Neutrophil (primary cell): Measurements from ENCODE around the gene GDPD4.

Source experiments
- H3K27ac ChIP-seq: fragments of 200-600 bp; sonication (generic); 2 replicates; pipeline ENCODE4 v1.5.1; 2016; ENCODE audit warnings: mild to moderate bottlenecking, moderate library complexity
- H3K27me3 ChIP-seq: fragments of 200-600 bp; sonication (generic); 2 replicates; pipeline ENCODE4 v1.6.0; 2016; ENCODE audit warnings: mild to moderate bottlenecking
- H3K36me3 ChIP-seq: fragments of 200-600 bp; sonication (generic); 2 replicates; pipeline ENCODE4 v1.5.1; 2017
- H3K4me1 ChIP-seq, 2 experiments: fragments of 200-600 bp in 1 of 2; sonication (generic) in 1 of 2; 1 replicate in 1 of 2; 2 replicates in 1 of 2; pipeline versions ENCODE4 v1.5.1 to v1.6.1; 2013 to 2016; ENCODE audit warnings: low read depth in 1 of 2, low read length in 1 of 2, mild to moderate bottlenecking in 1 of 2, moderate library complexity in 1 of 2; ENCODE audit not compliant: control insufficient read depth in 1 of 2, insufficient read depth in 1 of 2
- H3K4me3 ChIP-seq, 2 experiments: fragments of 200-600 bp in 1 of 2; sonication (generic) in 1 of 2; 1 replicate in 1 of 2; 2 replicates in 1 of 2; pipeline ENCODE4 v1.5.1; 2013 to 2016; ENCODE audit warnings: low read depth in 1 of 2, low read length in 1 of 2, mild to moderate bottlenecking in 1 of 2, moderate library complexity in 1 of 2
- H3K9me3 ChIP-seq: fragments of 200-600 bp; sonication (generic); 2 replicates; pipeline ENCODE4 v1.5.1; 2016
- CTCF ChIP-seq: fragments of 200-600 bp; sonication (generic); IDR thresholded peaks from 2 replicates; pipeline ENCODE4 v1.5.1; 2016; ENCODE audit warnings: antibody characterized with exemption

The GDPD4 gene

GRCh38 chr11:77320351-77320750 lies 18.9 kb upstream of the GDPD4 start:
- Histone ChIP-seq H3K9me3 (no peaks in the 10 kb centered on the region), H3K27me3 (no peaks in the 10 kb centered on the region), H3K27ac (peak overlapping the region; percentile 10), H3K4me1 (no peaks in the 10 kb centered on the region), H3K4me3 (no peak overlapping the region), H3K36me3 (peaks cover 52% of the 10 kb centered on the region)
- no peak for TF ChIP-seq CTCF

DNA sequence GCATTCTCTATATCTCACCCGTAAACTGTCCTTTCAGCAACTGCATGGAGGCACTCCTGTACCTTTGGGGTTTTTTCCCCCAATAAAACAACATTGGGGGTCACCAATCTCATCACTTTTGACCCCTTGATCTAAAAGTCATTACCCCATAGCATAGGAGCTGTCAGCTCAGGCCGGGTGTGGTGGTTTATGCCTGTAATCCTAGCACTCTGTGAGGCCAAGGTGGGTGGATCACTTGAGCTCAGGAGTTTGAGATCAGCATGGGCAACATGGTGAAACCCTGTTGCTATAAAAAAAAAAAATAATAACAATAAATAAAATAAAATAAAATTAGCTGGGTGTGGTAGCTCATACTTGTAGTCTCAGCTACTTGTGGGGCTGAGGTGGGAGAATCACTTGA lies 17.1 kb upstream of the GDPD4 start:
- H3K27me3 ChIP-seq = no peaks in the 10 kb centered on the region
- H3K36me3 ChIP-seq = peaks cover 35% of the 10 kb centered on the region
- no peak overlapping the region for H3K27ac ChIP-seq
- no peak overlapping the region for H3K4me3 ChIP-seq
- no peaks in the 10 kb centered on the region for H3K4me1 ChIP-seq
- no peak for TF ChIP-seq CTCF
- H3K9me3 ChIP-seq = no peaks in the 10 kb centered on the region

- H3K4me3 ChIP-seq = no peak overlapping the region
- no peak overlapping the region for H3K27ac ChIP-seq
- H3K4me1 ChIP-seq = no peaks in the 10 kb centered on the region
- H3K27me3 ChIP-seq = no peaks in the 10 kb centered on the region
- peaks cover 17% of the 10 kb centered on the region for H3K36me3 ChIP-seq
- no peak for TF ChIP-seq CTCF
- no peaks in the 10 kb centered on the region for H3K9me3 ChIP-seq
Observed at GRCh38 chr11:77316733-77317342, 15.4 kb upstream of the GDPD4 start.

DNA sequence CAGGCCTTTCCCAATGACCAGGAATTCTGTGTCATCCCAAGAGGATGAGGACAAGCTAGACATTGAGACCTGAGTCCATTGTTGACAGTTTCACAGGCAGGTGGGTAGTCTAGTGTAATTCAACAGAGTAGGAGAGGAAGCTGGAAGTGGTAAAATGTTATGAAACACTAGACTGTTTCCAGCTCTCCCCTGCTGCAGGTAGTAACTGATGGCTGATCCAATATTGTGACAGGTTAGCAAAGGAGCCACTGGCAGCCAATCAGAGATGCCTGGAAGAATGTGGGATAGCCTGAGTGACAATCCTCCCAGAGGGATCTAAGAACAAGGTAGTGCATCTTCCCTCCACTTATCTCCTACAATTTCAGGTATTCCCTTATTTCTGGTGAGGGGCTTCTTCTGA lies 10.6 kb upstream of the GDPD4 start:
- no peak for TF ChIP-seq CTCF
- Histone ChIP-seq H3K9me3 (no peaks in the 10 kb centered on the region), H3K4me3 (no peak overlapping the region), H3K36me3 (no peaks in the 10 kb centered on the region), H3K27ac (no peak overlapping the region), H3K27me3 (no peaks in the 10 kb centered on the region), H3K4me1 (no peaks in the 10 kb centered on the region)

DNA sequence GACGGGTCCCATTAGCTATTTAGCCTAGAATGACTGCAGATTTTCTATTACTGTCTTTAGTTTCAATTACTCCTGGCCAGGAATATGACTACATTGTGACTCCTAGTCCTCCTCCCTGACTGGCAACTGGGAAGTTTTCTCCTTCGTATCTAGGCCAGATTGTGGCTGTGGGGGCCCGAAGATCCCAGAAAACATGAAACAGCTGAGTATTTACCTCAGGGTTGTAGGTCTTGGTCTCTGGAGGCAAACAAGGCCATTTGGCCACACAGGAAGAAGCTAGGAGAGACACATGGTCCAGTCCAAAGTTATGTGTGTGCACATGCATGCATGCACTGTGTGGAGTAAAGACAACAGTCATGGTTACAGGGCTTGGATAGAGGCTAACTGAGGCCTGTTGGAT lies 10.2 kb upstream of the GDPD4 start:
- no peaks in the 10 kb centered on the region for H3K36me3 ChIP-seq
- H3K4me3 ChIP-seq = no peak overlapping the region
- no peak overlapping the region for H3K27ac ChIP-seq
- no peak for TF ChIP-seq CTCF
- H3K4me1 ChIP-seq = no peaks in the 10 kb centered on the region
- H3K9me3 ChIP-seq = no peaks in the 10 kb centered on the region
- H3K27me3 ChIP-seq = no peaks in the 10 kb centered on the region

DNA sequence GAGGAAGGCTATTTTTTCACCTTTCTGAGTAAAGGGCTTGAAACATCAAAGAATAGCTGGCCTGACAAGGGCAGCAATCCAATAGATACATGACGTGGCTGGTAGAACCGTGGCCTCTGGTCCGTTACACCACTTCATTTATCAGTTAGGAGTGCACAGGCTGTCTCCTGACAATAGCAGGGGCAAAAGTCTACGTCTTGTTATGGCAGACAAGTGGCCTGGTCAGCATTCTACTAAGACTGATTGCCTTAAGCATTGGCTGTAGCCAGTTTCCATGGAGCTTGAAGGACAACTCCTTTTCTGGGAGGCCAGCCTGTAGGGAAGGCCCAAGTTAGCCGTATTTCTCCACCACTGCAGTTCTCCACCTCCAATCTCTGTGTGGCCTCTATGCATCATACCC lies 9.2 kb upstream of the GDPD4 start:
- H3K4me3 ChIP-seq = no peak overlapping the region
- no peak overlapping the region for H3K27ac ChIP-seq
- no peaks in the 10 kb centered on the region for H3K4me1 ChIP-seq
- no peaks in the 10 kb centered on the region for H3K9me3 ChIP-seq
- TF ChIP-seq CTCF = no peak
- H3K27me3 ChIP-seq = no peaks in the 10 kb centered on the region
- H3K36me3 ChIP-seq = no peaks in the 10 kb centered on the region
